Esophagus muscularis mucosa (tissue), 3 donors: Measurements from ENCODE around the gene FOXN3.

Experiments used
- CTCF ChIP-seq, 3 experiments: fragments of 200-600 bp in 2 of 3; fragments of 450-650 bp in 1 of 3; sonication (generic) in 2 of 3; IDR thresholded peaks; one replicate each; pipeline ENCODE4 v1.5.1; 2017 to 2019; ENCODE audit warnings: antibody characterized with exemption in 3 of 3, mild to moderate bottlenecking in 2 of 3, moderate library complexity in 1 of 3
- EP300 ChIP-seq: sonication (generic); formaldehyde crosslinking; IDR thresholded peaks from one replicate; pipeline ENCODE4 v1.6.1; 2017; ENCODE audit warnings: antibody characterized with exemption

- TF ChIP-seq EP300 (no peak), CTCF (IDR thresholded peaks at IDR 0.05) (no peak)
Observed at GRCh38 chr14:89164168-89165073, 252.6 kb downstream of the FOXN3 start.
